ENCODE results near the gene GALNT2. TPM values are rescaled to one million over a fixed set of nuclear protein-coding genes. Genes with fewer than 3 reads are reported as not detected.

Gene GALNT2
- total and polyA plus RNA-seq, 2 of the 13 experiments (the other 11 are each of a cell fraction or from before 2014, with no cell fraction given), result 39.3 to 39.6 TPM

DNA sequence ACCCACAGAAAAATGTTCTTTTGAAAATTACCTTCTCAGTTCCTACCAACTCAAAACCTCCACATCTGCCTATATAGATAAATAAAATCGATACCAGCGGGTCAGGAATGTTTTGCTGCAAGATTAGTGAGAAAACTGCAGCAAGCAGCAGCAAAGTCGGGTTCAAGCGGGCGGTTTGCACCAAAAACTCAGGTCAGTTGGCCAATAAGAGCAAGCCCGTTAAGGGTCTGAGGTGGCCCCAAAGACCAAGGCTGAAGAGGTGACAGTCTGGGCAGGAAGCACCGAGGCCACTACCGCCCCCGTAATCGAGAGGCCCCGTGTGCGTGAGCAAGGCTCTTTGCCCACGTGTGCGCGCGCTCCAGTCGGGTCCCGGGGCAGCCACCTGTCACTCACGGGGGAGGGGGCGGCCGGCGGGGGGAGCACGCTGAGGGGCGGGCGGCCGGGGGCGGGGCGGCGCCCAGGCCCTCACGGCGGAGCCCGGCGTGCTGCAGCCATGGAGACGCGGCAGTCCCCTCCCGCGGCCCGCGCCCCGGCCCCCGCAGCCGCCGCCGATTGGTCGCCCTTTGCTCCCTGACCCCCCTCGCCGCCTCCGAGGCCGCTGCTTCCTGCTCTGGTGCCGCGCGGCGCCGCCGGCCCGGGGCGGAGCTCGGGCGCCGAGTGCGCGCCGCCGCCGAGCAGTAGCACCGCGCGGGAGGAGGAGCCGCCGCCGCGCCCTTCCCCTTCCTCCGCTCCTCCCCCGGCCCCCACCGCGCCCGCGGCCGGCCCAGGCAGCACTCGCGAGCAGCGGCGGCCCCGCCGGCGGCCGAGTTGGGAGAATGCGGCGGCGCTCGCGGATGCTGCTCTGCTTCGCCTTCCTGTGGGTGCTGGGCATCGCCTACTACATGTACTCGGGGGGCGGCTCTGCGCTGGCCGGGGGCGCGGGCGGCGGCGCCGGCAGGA lies at the start of gene GALNT2 (continued):
- TF ChIP-seq, protein P1, sequence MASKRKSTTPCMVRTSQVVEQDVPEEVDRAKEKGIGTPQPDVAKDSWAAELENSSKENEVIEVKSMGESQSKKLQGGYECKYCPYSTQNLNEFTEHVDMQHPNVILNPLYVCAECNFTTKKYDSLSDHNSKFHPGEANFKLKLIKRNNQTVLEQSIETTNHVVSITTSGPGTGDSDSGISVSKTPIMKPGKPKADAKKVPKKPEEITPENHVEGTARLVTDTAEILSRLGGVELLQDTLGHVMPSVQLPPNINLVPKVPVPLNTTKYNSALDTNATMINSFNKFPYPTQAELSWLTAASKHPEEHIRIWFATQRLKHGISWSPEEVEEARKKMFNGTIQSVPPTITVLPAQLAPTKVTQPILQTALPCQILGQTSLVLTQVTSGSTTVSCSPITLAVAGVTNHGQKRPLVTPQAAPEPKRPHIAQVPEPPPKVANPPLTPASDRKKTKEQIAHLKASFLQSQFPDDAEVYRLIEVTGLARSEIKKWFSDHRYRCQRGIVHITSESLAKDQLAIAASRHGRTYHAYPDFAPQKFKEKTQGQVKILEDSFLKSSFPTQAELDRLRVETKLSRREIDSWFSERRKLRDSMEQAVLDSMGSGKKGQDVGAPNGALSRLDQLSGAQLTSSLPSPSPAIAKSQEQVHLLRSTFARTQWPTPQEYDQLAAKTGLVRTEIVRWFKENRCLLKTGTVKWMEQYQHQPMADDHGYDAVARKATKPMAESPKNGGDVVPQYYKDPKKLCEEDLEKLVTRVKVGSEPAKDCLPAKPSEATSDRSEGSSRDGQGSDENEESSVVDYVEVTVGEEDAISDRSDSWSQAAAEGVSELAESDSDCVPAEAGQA (IDR thresholded peaks at IDR 0.05; ENCODE audit: low read depth), result no peak
- TF ChIP-seq, protein P1 (CRISPR knock-in tag; IDR thresholded peaks at IDR 0.05; ENCODE audit: borderline replicate concordance), result no peak
- no peak for TF ChIP-seq ZNF782 (CRISPR knock-in tag; IDR thresholded peaks at IDR 0.05; ENCODE audit: borderline replicate concordance)
- TF ChIP-seq ZBTB7A (CRISPR knock-in tag; IDR thresholded peaks at IDR 0.05), result peak; percentile 56; the same call in 1 of the 2 replicates
- TF ChIP-seq HMGA1 (CRISPR knock-in tag; conservative IDR thresholded peaks at IDR 0.05), result no peak
- TF ChIP-seq, protein P2, sequence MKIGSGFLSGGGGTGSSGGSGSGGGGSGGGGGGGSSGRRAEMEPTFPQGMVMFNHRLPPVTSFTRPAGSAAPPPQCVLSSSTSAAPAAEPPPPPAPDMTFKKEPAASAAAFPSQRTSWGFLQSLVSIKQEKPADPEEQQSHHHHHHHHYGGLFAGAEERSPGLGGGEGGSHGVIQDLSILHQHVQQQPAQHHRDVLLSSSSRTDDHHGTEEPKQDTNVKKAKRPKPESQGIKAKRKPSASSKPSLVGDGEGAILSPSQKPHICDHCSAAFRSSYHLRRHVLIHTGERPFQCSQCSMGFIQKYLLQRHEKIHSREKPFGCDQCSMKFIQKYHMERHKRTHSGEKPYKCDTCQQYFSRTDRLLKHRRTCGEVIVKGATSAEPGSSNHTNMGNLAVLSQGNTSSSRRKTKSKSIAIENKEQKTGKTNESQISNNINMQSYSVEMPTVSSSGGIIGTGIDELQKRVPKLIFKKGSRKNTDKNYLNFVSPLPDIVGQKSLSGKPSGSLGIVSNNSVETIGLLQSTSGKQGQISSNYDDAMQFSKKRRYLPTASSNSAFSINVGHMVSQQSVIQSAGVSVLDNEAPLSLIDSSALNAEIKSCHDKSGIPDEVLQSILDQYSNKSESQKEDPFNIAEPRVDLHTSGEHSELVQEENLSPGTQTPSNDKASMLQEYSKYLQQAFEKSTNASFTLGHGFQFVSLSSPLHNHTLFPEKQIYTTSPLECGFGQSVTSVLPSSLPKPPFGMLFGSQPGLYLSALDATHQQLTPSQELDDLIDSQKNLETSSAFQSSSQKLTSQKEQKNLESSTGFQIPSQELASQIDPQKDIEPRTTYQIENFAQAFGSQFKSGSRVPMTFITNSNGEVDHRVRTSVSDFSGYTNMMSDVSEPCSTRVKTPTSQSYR (CRISPR knock-in tag; IDR thresholded peaks at IDR 0.05; ENCODE audit: borderline replicate concordance), result no peak
- TF ChIP-seq POLR2A (IDR thresholded peaks at IDR 0.05; ENCODE audit: insufficient read depth in 1 of 2, low read depth in 2 of 2, low read length in 2 of 2), result peak; percentile 42 to 69; a peak in 2 of 4 replicates
- no peak for TF ChIP-seq ZNF180 (CRISPR knock-in tag; IDR thresholded peaks at IDR 0.05; ENCODE audit: borderline replicate concordance, low read depth)
- TF ChIP-seq MAFF (IDR thresholded peaks at IDR 0.05; ENCODE audit: low read depth, low read length), result no peak
- TF ChIP-seq MAFK (conservative IDR thresholded peaks at IDR 0.05 in 1 of 2, IDR thresholded peaks at IDR 0.05 in 1 of 2; ENCODE audit: low read length in 2 of 2), result no peak
- TF ChIP-seq FOXA1 (IDR thresholded peaks at IDR 0.05), result no peak
- no peak for TF ChIP-seq FOXA1 (CRISPR knock-in tag; IDR thresholded peaks at IDR 0.05)
- TF ChIP-seq, protein P3, sequence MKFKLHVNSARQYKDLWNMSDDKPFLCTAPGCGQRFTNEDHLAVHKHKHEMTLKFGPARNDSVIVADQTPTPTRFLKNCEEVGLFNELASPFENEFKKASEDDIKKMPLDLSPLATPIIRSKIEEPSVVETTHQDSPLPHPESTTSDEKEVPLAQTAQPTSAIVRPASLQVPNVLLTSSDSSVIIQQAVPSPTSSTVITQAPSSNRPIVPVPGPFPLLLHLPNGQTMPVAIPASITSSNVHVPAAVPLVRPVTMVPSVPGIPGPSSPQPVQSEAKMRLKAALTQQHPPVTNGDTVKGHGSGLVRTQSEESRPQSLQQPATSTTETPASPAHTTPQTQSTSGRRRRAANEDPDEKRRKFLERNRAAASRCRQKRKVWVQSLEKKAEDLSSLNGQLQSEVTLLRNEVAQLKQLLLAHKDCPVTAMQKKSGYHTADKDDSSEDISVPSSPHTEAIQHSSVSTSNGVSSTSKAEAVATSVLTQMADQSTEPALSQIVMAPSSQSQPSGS (CRISPR knock-in tag; IDR thresholded peaks at IDR 0.05), result no peak
- TF ChIP-seq YEATS4 (CRISPR knock-in tag; IDR thresholded peaks at IDR 0.05; ENCODE audit: borderline replicate concordance), result peak; percentile 30
- TF ChIP-seq, protein P4, sequence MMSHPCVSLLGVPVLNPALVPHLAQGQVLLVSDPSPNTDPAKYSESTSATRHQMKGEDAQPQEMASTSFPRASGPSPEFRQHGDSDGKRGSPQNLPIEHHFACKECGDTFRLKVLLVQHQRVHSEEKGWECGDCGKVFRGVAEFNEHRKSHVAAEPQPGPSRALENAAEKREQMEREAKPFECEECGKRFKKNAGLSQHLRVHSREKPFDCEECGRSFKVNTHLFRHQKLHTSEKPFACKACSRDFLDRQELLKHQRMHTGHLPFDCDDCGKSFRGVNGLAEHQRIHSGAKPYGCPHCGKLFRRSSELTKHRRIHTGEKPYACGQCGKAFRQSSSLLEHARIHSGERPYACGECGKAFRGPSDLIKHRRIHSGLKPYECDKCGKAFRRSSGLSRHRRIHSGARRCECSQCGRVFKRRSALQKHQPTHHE (CRISPR knock-in tag; IDR thresholded peaks at IDR 0.05; ENCODE audit: borderline replicate concordance), result 0 out of 2 replicates have a peak, but pooled peaks have one; percentile 37
- no peak for TF ChIP-seq RFX3 (CRISPR knock-in tag; IDR thresholded peaks at IDR 0.05)
- TF ChIP-seq XRCC5 (optimal IDR thresholded peaks at IDR 0.05; ENCODE audit: low read length), result no peak
- TF ChIP-seq NR2F2 (IDR thresholded peaks at IDR 0.05; ENCODE audit: borderline replicate concordance, low read depth), result no peak

Measured in HepG2 (cell line).